GM21526 (cell line): ENCODE results near the gene KLHDC8B.
"Not testable (repeated sequence)": the region's sequence is repeated elsewhere in the genome, so short reads cannot be mapped to it uniquely, and the experiment has no call there.

Experiments
- ATAC-seq: cut with Tn5 transposase; IDR thresholded peaks from one replicate; pipeline ENCODE4 v1.9.1; 2021; ENCODE audit warnings: moderate library complexity; ENCODE audit not compliant: unreplicated experiment, low FRiP score

Gene KLHDC8B

GRCh38 chr3:49181351-49181750 is 10.0 kb downstream of the KLHDC8B start:
- ATAC-seq: no peak

GRCh38 chr3:49182682-49183081 is 11.3 kb downstream of the KLHDC8B start:
- ATAC-seq: no peak

GRCh38 chr3:49183873-49184272 is 12.5 kb downstream of the KLHDC8B start:
- ATAC-seq: no peak

GRCh38 chr3:49191741-49192140 is 20.3 kb downstream of the KLHDC8B start:
- no peak for ATAC-seq

- ATAC-seq: no peak
These were observed 26.8 kb downstream of the KLHDC8B start for GRCh38 chr3:49198161-49198560.

- no peak for ATAC-seq
These were observed 27.3 kb downstream of the KLHDC8B start for GRCh38 chr3:49198611-49199230.

- ATAC-seq: no peak
These were observed 28.0 kb downstream of the KLHDC8B start for GRCh38 chr3:49199239-49199899.

- no peak for ATAC-seq
These were observed 28.5 kb downstream of the KLHDC8B start for GRCh38 chr3:49199900-49200281.

- no peak for ATAC-seq
These were observed 42.1 kb downstream of the KLHDC8B start for GRCh38 chr3:49213541-49213943.

- ATAC-seq: no peak
These were observed 42.6 kb downstream of the KLHDC8B start for GRCh38 chr3:49213998-49214397.

GRCh38 chr3:49216687-49217086 is 45.3 kb downstream of the KLHDC8B start:
- not testable (repeated sequence) for ATAC-seq

GRCh38 chr3:49217108-49217507 is 45.7 kb downstream of the KLHDC8B start:
- not testable (repeated sequence) for ATAC-seq

GRCh38 chr3:49217688-49218470 is 46.5 kb downstream of the KLHDC8B start:
- ATAC-seq: no peak

- ATAC-seq: not testable (repeated sequence)
These were observed 47.1 kb downstream of the KLHDC8B start for GRCh38 chr3:49218471-49218989.

GRCh38 chr3:49219132-49219531 is 47.7 kb downstream of the KLHDC8B start:
- no peak for ATAC-seq

- not testable (repeated sequence) for ATAC-seq
These were observed 49.7 kb downstream of the KLHDC8B start for GRCh38 chr3:49220985-49221563.

GRCh38 chr3:49222002-49222401 is 50.6 kb downstream of the KLHDC8B start:
- ATAC-seq: no peak
